Endothelial cell of umbilical vein (primary cell): ENCODE data around the gene ERI2. TPM values are rescaled to one million over a fixed set of nuclear protein-coding genes. Genes with fewer than 3 reads are reported as not detected.

ENCODE experiments used
- BruUV-seq: library from RNA; stranded (reverse); fragments of 400-500 nt; replicated peaks from 2 replicates; lab custom pipeline; 2021; lab: Mats Ljungman, UMichigan
- CTCF ChIA-PET: fragments of 300-600, 350-600 bp; sonication (Branson Sonifier 250); formaldehyde crosslinking; loops from one replicate; lab custom pipeline; 2021; ENCODE audit warnings: antibody characterized with exemption, inconsistent platforms; lab: Charles Lee
- POLR2A ChIA-PET: fragments of 300-600, 350-600 bp; sonication (Branson Sonifier 250); formaldehyde crosslinking; loops from one replicate; lab custom pipeline; 2021; ENCODE audit warnings: antibody characterized with exemption, inconsistent platforms; lab: Charles Lee
- DNase-seq: peaks from one replicate; pipeline ENCODE4 v3.0.0-alpha.2; 2011; ENCODE audit warnings: low read depth, low spot score
- FAIRE-seq: peaks from 2 replicates; lab custom pipeline; 2011; peaks lifted over from hg19 to GRCh38; lab: Jason Lieb, UNC
- H2AFZ ChIP-seq: 2 replicates; pipeline ENCODE4 v1.6.0; 2012; ENCODE audit warnings: low read depth, low read length, control low read depth, inconsistent platforms
- H3K27ac ChIP-seq: 2 replicates; pipeline ENCODE4 v1.5.1; 2011; ENCODE audit warnings: low read depth, mild to moderate bottlenecking, control low read depth, low read length, moderate library complexity; ENCODE audit not compliant: insufficient read depth
- H3K27me3 ChIP-seq, 2 experiments: 2 replicates each; pipeline versions ENCODE4 v1.6.0 to v1.6.1; 2011; ENCODE audit warnings: low read length in 2 of 2, mixed read lengths in 1 of 2; ENCODE audit not compliant: control insufficient read depth in 2 of 2, insufficient read depth in 2 of 2
- H3K36me3 ChIP-seq, 2 experiments: 2 replicates in 1 of 2; 3 replicates in 1 of 2; pipeline ENCODE4 v1.5.1; 2011; ENCODE audit warnings: low read length in 2 of 2, mild to moderate bottlenecking in 1 of 2, moderate library complexity in 1 of 2; ENCODE audit not compliant: control insufficient read depth in 2 of 2, insufficient read depth in 2 of 2; ENCODE audit errors: extremely low read depth in 1 of 2
- H3K4me1 ChIP-seq: 3 replicates; pipeline ENCODE4 v1.5.1; 2011; ENCODE audit warnings: mild to moderate bottlenecking, low read length; ENCODE audit not compliant: control insufficient read depth, insufficient read depth; ENCODE audit errors: extremely low read depth
- H3K4me2 ChIP-seq: 2 replicates; pipeline ENCODE4 v1.6.1; 2011; ENCODE audit warnings: low read length, control low read depth, mixed read lengths; ENCODE audit not compliant: insufficient read depth
- H3K4me3 ChIP-seq, 3 experiments: fragments of 200-600 bp in 1 of 3; sonication (generic), shearing (Covaris generic) in 1 of 3; replicated peaks in 1 of 3; 2 replicates each; pipeline ENCODE4 v1.5.1; 2011 to 2016; ENCODE audit warnings: control low read depth in 3 of 3, low read length in 3 of 3, mild to moderate bottlenecking in 2 of 3, inconsistent platforms in 1 of 3, low read depth in 1 of 3, moderate library complexity in 1 of 3; ENCODE audit not compliant: insufficient read depth in 1 of 3
- H3K79me2 ChIP-seq: 2 replicates; pipeline ENCODE4 v1.6.0; 2012; ENCODE audit warnings: low read length, inconsistent platforms; ENCODE audit not compliant: control insufficient read depth, insufficient read depth
- H3K9ac ChIP-seq: replicated peaks from 2 replicates; pipeline ENCODE3; 2011; ENCODE audit warnings: low read length, control low read depth; ENCODE audit not compliant: insufficient read depth; ENCODE audit errors: extremely low read depth
- H3K9me1 ChIP-seq: replicated peaks from 3 replicates; pipeline ENCODE4 v1.6.0; 2011; ENCODE audit warnings: mild to moderate bottlenecking, low read length; ENCODE audit not compliant: control insufficient read depth, insufficient read depth; ENCODE audit errors: extremely low read depth
- H3K9me3 ChIP-seq: replicated peaks from 2 replicates; pipeline ENCODE4 v1.5.1; 2012; ENCODE audit warnings: low read length, inconsistent platforms; ENCODE audit not compliant: control insufficient read depth, insufficient read depth
- H4K20me1 ChIP-seq: replicated peaks from 2 replicates; pipeline ENCODE3; 2011; ENCODE audit warnings: mild to moderate bottlenecking, low read length; ENCODE audit not compliant: control insufficient read depth, insufficient read depth; ENCODE audit errors: extremely low read depth
- EZH2 ChIP-seq: IDR thresholded peaks from 2 replicates; pipeline ENCODE4 v1.6.1; 2012; ENCODE audit warnings: borderline replicate concordance, low read depth, mild to moderate bottlenecking, moderate library complexity, low read length, inconsistent platforms; ENCODE audit not compliant: severe bottlenecking
- FOS ChIP-seq: IDR thresholded peaks from 2 replicates; pipeline ENCODE4 v1.6.1; 2011; ENCODE audit warnings: mild to moderate bottlenecking, low read length, moderate library complexity, borderline replicate concordance; ENCODE audit not compliant: insufficient read depth
- GATA2 ChIP-seq: IDR thresholded peaks from 2 replicates; pipeline ENCODE4 v1.7.0; 2011; ENCODE audit warnings: low read depth, mild to moderate bottlenecking, moderate library complexity, mixed read lengths, low read length; ENCODE audit not compliant: insufficient read length, insufficient read depth
- JUN ChIP-seq: IDR thresholded peaks from 2 replicates; pipeline ENCODE4 v1.6.1; 2011; ENCODE audit warnings: borderline replicate concordance, low read depth; ENCODE audit not compliant: insufficient read length, insufficient read depth
- MYC ChIP-seq: IDR thresholded peaks from one replicate; pipeline ENCODE4 v1.6.1; 2011; ENCODE audit warnings: mild to moderate bottlenecking, low read depth, low read length
- POLR2A ChIP-seq: IDR thresholded peaks from 2 replicates; pipeline ENCODE4 v1.6.1; 2012; ENCODE audit warnings: low read depth, mild to moderate bottlenecking, control low read depth, low read length
- POLR2AphosphoS5 ChIP-seq: IDR thresholded peaks from 2 replicates; pipeline ENCODE4 v1.6.1; 2012; ENCODE audit warnings: low read depth, mild to moderate bottlenecking, control low read depth, low read length, moderate library complexity; ENCODE audit not compliant: insufficient read depth
- dilution Hi-C: fragments of 300-500 bp; cut with MboI; formaldehyde crosslinking; loops from one replicate; pipeline ENCODE4 v1.15.0; 2019; ENCODE audit warnings: low sequenced_read_pairs; ENCODE audit not compliant: extremely low pct_ligation_motif_present
- intact Hi-C: fragments of 100-400 bp; cut with micrococcal nuclease; formaldehyde crosslinking; loops from one replicate; pipeline ENCODE4 v1.10.0; 2022
- polyA plus RNA-seq, 4 experiments: library from polyadenylated mRNA; depleted of rRNA in 3 of 4; stranded (reverse) in 3 of 4; unstranded in 1 of 4; fragments of >200 nt; gene quantifications; 2 replicates each; pipeline versions ENCODE4 v1.2.1 to v1.2.3, GENCODE V29; 2011 to 2012; ENCODE audit warnings: missing spikeins in 1 of 4
- total RNA-seq: library from RNA; stranded (reverse); gene quantifications from 2 replicates; pipeline ENCODE4 v1.2.3, GENCODE V29; 2021
- TF ChIP-seq, protein P1 (sequence below): IDR thresholded peaks from 2 replicates; pipeline ENCODE4 v1.6.1; 2011; ENCODE audit not compliant: insufficient read depth, insufficient read length
- TF ChIP-seq, protein P2 (sequence below), 2 donors: IDR thresholded peaks; 1 replicate in 1 of 2; 2 replicates in 1 of 2; pipeline ENCODE4 v1.5.1; 2011; ENCODE audit warnings: low read length in 2 of 2, mild to moderate bottlenecking in 2 of 2, moderate library complexity in 2 of 2, control low read depth in 1 of 2, inconsistent platforms in 1 of 2, low read depth in 1 of 2; ENCODE audit not compliant: insufficient read depth in 1 of 2; ENCODE audit errors: extremely low read depth in 1 of 2

ERI2 gene
- total and polyA plus RNA-seq, 2 donors (not counting 3 experiments of a cell fraction or from before 2014, with no cell fraction given) = 6.6 to 8.9 TPM

DNA sequence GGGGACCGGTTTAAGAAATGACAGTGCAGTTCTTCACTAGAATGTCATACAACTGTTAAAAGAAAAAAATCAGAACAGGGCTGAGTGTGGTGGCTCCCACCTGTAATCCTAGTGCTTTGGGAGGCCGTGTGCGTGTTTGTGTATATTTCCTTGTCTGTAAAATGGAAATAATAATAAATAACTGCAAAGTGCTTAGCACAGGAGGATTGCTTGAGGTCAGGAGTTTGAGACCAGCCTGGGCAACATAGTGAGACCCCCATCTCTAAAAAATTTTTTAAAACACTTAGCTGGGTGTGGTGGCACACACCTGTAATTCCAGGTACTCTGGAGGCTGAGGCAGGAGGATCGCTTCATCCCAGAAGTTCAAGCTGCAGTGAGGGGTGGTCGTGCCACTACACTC, 40.0 kb downstream of the ERI2 start:
- DNase-seq = no peak
- Histone ChIP-seq H3K27ac (no peak overlapping the region), H3K9me1 (no peaks in the 10 kb centered on the region), H3K79me2 (no peaks in the 10 kb centered on the region), H3K9ac (no peak overlapping the region), H3K4me2 (no peak overlapping the region), H2AFZ (no peak overlapping the region), H3K9me3 (no peaks in the 10 kb centered on the region), H3K27me3 (peaks cover 7% of the 10 kb centered on the region in 2 experiments), H3K36me3 (no peaks in the 10 kb centered on the region), H3K4me3 (no peak overlapping the region), H4K20me1 (no peaks in the 10 kb centered on the region), H3K4me1 (no peaks in the 10 kb centered on the region)
- FAIRE-seq = no peak
- dilution Hi-C loops (no loop called here), intact Hi-C loops (no loop called here)
- ChIA-PET POLR2A (no interaction called here), CTCF (interaction anchor here (3.2 kb wide), 1 partner anchor 8 kb away, joined by 15 read pairs; no protein-coding TSS in a partner anchor)
- no TSS peak for BruUV-seq
- no peak for TF ChIP-seq POLR2A
- TF ChIP-seq MYC = no peak
- TF ChIP-seq, protein P1, sequence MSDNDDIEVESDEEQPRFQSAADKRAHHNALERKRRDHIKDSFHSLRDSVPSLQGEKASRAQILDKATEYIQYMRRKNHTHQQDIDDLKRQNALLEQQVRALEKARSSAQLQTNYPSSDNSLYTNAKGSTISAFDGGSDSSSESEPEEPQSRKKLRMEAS = no peak
- TF ChIP-seq GATA2 = no peak
- no peak for TF ChIP-seq EZH2
- TF ChIP-seq FOS = no peak
- no peak for TF ChIP-seq JUN
- TF ChIP-seq, protein P2, sequence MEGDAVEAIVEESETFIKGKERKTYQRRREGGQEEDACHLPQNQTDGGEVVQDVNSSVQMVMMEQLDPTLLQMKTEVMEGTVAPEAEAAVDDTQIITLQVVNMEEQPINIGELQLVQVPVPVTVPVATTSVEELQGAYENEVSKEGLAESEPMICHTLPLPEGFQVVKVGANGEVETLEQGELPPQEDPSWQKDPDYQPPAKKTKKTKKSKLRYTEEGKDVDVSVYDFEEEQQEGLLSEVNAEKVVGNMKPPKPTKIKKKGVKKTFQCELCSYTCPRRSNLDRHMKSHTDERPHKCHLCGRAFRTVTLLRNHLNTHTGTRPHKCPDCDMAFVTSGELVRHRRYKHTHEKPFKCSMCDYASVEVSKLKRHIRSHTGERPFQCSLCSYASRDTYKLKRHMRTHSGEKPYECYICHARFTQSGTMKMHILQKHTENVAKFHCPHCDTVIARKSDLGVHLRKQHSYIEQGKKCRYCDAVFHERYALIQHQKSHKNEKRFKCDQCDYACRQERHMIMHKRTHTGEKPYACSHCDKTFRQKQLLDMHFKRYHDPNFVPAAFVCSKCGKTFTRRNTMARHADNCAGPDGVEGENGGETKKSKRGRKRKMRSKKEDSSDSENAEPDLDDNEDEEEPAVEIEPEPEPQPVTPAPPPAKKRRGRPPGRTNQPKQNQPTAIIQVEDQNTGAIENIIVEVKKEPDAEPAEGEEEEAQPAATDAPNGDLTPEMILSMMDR (IDR thresholded peaks at IDR 0.05; ENCODE audit: extremely low read depth in 1 of 2, insufficient read depth in 1 of 2, low read depth in 1 of 2, low read length in 2 of 2) = no peak
- no peak for TF ChIP-seq POLR2AphosphoS5
